DMS153 (cell line): ENCODE results near the gene TANC1.
"Not testable (repeated sequence)": the region's sequence is repeated elsewhere in the genome, so short reads cannot be mapped to it uniquely, and the experiment has no call there.

ENCODE experiments used
- DNase-seq: peaks from one replicate; lab custom pipeline; 2025; lab: John Stamatoyannopoulos, UW

TANC1 gene

GRCh38 chr2:159089543-159089942 lies 121.1 kb downstream of the TANC1 start:
- no peak for DNase-seq

DNA sequence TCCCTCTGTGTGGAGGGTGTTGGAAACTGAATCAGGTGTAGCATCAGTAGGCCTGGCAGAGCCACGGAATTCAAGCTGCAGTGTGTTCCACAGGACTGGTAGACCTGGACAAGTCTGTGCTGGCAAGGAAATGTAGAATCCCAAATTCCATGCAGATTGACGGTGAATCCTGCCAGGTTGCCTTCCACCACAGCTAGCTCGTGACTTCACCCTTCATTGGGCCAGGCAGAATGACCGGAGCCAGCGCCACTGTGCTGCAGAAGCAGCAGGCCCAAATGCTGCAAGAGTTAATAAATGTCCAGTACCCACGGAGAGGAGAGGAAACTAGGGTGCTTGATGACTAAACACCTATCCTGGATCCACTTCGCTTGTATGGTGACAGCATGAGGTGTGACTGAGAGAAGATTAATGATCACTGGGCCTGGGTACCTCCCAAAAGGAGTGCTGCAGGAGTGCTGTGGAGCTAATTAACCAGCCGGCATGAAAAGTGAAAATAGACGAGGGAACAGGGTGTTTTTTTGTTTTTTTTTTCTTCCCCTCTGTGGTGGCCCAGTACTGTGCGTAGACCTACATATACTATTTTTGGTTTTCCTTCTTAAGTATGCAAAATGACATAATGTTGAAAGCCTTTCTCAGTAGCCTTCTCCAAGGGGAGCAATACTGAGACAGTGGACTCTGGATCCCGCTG lies 122.2 kb downstream of the TANC1 start:
- DNase-seq = no peak

GRCh38 chr2:159091381-159091780 lies 122.9 kb downstream of the TANC1 start:
- no peak for DNase-seq

DNA sequence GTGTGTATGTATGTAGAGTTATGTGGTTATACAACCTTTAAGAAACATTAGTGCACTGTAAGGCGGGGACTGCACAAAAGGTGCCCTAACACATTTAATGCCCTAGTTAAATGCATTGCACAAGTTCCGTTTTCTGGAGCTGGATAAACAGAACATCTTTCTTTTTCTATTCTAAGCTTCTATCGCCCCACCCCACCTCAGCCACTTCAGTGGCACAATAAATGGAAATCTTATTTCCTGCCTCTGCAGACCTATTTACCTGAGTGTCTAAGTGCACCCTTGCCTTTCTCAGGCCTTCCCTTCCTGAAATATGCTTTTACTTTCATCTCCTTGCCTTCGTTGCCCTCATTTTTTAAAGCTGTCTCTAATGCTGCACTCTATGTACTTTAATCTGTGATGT lies 123.5 kb downstream of the TANC1 start:
- DNase-seq = peak; percentile 21

GRCh38 chr2:159093497-159093896 lies 125.1 kb downstream of the TANC1 start:
- DNase-seq = peak; percentile 38

- no peak for DNase-seq
Observed at GRCh38 chr2:159094173-159094737, 125.8 kb downstream of the TANC1 start.

DNA sequence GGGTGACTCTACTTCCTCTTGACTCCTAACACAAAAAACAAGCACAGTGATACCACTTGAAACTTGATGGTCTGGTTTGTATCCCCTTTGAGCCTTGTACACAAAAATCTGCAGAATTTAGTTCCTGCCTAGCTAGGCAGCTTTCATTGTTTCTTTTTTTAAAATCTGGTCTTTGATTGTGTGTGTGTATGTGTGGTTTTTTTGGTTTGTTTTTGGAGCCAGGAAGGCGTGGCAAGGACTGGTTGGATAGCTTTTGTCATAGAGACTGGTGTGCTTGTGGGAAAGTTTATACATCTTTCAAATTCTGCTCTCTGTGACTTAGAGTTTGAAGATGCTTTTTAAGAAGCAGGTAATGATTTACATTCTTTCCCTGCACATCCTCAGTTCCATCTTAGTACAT lies 127.4 kb downstream of the TANC1 start:
- DNase-seq = no peak

DNA sequence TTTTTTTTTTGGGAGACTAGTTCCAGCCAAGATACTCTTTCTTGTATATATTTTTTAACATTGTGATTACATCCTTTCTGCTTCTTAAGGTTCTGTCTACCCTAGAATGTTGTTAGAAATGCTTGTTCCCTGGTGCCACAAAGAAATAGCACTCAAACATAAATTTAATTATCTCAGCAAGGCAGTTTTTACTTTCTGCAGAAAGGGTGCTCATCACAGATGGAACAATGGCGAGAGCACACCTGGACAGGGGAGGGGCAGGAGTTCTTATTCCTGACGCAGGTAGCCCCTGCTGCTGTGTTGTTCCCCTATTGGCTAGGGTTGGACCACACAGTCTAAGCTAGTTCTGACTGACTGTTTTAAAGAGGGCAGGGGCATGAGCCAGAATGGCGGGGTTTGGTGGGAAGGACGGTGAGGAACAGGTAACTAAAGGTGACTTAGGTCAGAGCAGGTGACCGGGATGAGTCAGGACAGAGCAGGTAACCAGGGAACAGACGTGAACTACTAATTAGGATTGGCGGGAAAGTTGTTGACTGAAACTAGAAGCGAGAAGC lies 127.9 kb downstream of the TANC1 start:
- DNase-seq = not testable (repeated sequence)

DNA sequence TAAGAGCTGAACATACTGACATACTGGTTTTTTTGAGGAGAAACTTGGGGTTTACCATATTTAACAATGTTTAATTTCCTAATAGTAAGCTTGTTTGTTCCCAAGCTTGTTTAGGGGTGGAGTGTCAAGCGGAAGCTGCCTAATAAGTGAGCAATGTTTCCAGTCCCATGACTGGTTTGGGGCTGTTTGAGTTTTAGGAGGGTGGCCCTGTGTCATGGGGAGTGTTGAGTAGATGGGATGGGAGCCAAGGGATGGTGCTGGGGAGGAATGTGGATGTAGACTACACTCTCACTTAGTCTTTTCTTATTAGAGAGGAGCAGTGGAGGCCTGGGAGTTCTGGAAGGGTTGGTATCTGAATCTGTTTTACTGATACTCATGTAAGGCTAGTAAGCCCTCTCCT lies 128.5 kb downstream of the TANC1 start:
- DNase-seq = no peak

- DNase-seq = peak; percentile 65
Observed at GRCh38 chr2:159098361-159098760, 129.9 kb downstream of the TANC1 start.

DNA sequence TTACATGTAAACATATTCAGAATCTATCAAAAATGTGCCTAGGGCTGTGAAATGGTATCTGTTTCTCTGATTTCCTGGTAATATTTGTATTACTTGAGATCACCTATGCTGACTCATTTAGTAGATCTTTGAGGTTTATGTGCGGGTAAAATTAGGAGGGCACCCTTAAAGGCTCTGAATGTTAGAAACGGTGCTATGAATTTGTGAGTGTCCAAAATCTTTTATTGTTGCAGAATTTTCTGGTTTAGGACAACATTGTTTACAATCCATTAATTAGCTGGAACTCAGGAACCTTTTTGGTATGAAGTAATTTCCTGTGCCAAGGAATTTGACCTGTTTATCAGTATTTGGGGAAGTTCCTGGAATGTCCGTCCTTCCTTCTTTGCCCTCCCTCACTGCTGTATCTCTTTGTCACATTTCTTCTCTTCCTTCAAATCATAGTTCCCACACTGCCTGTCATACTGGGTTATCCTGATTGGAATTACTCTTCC lies 130.5 kb downstream of the TANC1 start:
- DNase-seq = no peak

DNA sequence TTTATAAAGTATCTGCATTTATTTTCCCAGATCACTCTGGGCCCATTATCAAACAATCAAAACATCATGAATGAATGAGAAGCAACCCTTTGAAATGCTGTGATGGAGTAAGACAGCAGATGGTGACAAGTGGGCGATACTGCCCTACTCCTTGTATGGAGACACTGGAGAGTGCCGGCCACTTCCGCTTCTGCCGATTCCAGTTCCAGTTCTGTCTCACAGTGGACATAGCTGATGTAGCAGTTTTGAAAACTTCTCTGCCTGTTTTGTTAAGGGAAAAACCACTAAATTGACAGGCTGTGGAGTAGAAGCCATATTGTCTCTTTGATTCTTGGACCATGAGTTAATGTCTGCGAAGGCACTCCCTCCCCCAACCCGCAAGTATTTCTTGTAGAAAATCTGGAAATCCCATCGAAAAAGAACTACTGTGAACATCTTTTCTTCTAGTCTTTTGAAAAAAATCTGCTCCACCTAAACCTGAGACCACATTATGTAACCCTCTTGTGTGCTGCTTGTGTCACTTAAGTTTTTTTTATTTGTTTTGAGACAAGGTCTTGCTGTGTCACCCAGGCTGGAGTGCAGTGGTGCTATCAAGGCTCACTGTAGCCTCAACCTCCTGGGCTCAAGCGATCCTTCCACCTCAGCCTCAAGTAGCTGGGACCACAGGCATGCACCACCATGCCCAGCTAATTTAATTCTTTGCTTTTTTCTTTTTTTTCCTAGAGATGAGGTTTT lies 133.5 kb downstream of the TANC1 start:
- no peak for DNase-seq

DNA sequence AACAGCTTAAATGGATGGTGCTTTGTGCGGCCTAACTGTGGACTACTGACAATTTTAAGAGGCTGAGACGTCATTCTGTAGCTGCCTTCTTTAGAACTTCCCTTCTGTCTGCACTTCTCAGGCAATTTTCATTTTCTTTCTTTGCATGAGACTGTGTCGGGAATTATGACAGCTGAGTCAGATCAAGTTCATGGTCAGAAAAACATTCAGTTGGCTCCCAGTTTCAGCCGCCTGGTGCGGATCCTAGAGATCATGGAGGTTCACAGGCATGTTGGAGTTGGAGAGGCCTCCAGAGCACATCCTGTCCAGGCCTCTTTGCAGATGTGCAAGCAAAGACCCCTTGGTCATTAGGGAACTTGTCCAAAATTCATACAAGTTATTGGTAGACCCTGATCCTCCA lies 135.0 kb downstream of the TANC1 start:
- DNase-seq = no peak

- DNase-seq = no peak
Observed at GRCh38 chr2:159106109-159106508, 137.7 kb downstream of the TANC1 start.

DNA sequence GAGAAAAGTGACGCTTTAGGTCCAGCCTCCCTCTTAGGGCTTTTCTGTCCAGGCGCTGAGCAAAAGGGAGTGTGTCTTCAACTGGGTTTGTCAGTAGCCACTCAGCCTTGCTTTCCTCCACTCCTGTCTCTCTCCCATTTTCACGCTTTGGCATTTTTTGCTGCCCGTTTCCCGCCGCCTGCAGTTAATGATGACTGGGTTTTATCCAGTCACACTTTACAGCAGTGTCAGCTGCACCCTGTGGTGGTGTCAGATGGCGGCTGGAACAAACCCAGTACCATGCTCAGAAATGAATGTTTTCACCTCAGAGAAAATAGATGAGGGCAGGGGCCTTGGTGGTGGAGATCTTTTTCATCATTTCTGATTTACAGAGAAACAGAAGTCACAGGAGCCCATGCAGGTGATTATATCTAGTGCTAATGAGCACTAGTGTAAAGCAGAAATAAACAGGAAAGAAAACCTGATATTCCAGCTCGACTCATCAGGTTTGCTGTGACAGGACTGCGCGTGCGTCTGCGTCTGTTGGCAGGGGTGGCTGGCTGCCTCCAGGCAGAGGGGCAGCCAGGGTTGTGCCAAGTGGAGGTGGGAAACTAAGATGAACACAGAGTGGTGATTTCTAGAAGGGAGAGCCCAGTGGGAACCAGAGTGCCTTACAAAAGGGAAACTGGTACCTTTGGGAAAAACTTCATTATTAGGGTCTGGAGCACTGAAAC lies 139.9 kb downstream of the TANC1 start:
- no peak for DNase-seq

- DNase-seq = no peak
Observed at GRCh38 chr2:159109517-159109916, 141.1 kb downstream of the TANC1 start.

DNA sequence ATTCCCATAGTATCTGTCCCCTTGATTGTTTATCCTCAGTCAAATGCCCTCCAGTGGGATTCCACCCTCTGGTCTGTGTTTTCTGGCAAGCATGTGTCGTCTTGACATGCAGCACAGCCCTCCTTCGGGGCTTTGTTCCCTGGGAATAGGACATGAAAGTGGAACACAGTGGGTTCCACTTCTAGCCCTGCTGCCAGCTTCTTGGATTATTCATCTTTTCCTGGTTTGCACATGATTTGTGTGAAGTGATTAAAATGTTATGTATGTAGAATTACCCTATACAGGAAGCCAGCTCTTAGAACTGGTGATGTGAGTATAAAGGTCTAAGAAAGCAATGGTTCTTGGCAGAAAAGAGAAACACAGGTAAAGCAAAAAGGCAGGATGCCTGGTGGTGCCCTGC lies 142.3 kb downstream of the TANC1 start:
- DNase-seq = no peak

GRCh38 chr2:159111346-159111927 lies 143.0 kb downstream of the TANC1 start:
- no peak for DNase-seq

DNA sequence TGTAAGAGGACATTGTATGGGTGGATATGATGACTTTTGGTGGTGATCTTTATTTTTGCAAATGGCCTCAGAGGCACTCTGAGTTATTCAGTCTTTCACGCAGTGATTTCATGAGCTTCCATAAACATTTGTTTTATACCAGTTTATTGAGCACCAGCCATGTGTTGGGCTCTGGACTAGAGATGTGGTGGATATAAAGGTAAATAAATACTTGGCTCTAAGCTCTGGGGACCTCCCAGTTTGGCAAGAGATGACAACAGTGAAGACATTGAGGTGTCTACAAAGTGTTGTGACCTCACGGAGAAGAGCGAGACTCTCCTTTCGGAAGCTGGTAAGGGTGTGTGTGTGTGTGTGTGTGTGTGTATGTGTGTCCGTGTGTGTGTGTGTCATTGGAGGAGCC lies 146.4 kb downstream of the TANC1 start:
- DNase-seq = no peak

DNA sequence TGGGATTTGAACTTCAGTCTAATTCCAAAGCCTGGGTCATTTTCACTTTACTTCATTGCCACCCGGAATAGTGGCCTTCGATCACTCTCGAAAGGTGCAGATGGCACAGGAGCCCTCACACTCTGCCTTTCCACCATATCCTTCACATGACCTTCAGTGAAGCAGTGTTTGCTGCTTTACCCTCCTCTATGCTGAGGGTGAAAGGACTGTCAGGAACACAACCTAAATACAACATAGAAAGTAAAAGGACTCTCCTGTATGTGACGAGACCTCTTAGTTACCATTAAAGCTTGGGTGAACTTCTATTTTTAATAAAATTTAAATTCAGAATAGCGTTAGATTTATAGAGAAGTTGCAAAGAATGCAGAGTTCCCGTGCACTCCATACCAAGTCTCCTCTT lies 148.5 kb downstream of the TANC1 start:
- DNase-seq = no peak

DNA sequence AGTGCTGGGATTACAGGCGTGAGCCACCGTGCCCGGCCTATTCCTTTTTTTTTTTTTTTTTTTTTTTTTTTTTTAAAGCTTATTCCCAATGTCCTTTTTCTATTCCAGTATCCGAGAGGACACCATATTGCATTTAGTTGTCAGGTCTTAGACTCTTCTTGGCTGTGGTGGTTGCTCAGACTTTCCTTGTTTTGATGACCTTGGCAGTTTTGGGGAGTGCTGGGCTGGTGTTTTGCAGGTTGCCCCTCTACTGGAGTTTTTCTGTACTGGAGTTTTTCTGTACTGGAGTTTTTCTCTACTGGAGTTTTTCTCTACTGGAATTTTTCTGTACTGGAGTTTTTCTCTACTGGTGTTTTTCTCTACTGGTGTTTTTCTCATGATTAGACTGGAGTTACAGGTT lies 149.2 kb downstream of the TANC1 start:
- DNase-seq = no peak
